Stomach (tissue), 4 donors: Measurements from ENCODE around the gene DGKA.

Experiments used
- EP300 ChIP-seq: sonication (generic); formaldehyde crosslinking; IDR thresholded peaks from one replicate; pipeline ENCODE4 v1.6.1; 2017; ENCODE audit warnings: antibody characterized with exemption
- POLR2A ChIP-seq, 4 donors: fragments of 450-650 bp; IDR thresholded peaks; one replicate each; pipeline ENCODE4 v1.6.1; 2016; ENCODE audit warnings: antibody characterized with exemption in 4 of 4, control low read depth in 2 of 4, mild to moderate bottlenecking in 1 of 4, moderate library complexity in 1 of 4
- POLR2AphosphoS5 ChIP-seq, 3 donors: sonication (generic); formaldehyde crosslinking; IDR thresholded peaks; one replicate each; pipeline ENCODE4 v1.6.1; 2016; ENCODE audit warnings: antibody characterized with exemption in 3 of 3
- TF ChIP-seq, protein P1 (sequence below), 7 experiments: fragments of 450-650 bp in 4 of 7; fragments of 200-600 bp in 3 of 7; sonication (generic) in 3 of 7; IDR thresholded peaks; one replicate each; pipeline ENCODE4 v1.5.1; 2016 to 2019; ENCODE audit warnings: antibody characterized with exemption in 7 of 7, control low read depth in 2 of 7, mild to moderate bottlenecking in 1 of 7

DNA sequence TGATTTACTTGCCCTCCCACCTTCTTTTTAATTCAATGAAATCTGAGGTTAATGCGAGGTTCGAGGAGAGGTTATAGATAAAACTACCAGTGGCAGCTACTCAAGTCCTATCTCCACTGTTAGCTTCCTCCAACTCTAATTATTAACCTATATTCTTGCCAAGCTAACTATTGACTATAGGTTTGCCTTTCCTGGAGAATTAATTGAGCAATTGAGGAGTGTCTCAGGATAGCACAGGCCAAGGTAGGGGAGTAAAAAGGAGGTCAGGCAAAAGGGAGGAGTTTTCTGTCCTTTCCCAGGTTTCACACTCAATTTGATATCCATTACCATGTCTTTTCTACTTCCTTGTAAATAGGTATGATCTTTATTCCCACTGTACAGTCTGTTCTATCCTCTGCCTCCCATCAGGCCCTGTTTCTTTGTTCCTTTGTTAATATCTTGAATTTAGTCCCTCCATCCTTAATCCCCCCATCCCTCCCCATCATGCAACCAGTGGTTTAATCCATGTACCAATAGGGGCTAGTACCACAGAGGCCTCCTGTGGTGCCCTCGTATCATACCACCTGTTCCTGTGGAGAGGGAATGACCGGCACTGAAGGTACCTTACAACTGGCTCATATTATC is 62.4 kb downstream of the DGKA start:
- TF ChIP-seq, protein P1, sequence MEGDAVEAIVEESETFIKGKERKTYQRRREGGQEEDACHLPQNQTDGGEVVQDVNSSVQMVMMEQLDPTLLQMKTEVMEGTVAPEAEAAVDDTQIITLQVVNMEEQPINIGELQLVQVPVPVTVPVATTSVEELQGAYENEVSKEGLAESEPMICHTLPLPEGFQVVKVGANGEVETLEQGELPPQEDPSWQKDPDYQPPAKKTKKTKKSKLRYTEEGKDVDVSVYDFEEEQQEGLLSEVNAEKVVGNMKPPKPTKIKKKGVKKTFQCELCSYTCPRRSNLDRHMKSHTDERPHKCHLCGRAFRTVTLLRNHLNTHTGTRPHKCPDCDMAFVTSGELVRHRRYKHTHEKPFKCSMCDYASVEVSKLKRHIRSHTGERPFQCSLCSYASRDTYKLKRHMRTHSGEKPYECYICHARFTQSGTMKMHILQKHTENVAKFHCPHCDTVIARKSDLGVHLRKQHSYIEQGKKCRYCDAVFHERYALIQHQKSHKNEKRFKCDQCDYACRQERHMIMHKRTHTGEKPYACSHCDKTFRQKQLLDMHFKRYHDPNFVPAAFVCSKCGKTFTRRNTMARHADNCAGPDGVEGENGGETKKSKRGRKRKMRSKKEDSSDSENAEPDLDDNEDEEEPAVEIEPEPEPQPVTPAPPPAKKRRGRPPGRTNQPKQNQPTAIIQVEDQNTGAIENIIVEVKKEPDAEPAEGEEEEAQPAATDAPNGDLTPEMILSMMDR (IDR thresholded peaks at IDR 0.05) = no peak
- no peak for TF ChIP-seq POLR2A (IDR thresholded peaks at IDR 0.05)
- no peak for TF ChIP-seq EP300
- no peak for TF ChIP-seq POLR2AphosphoS5 (IDR thresholded peaks at IDR 0.05)
